KMS-11 (cell line): ENCODE results near the gene MAP3K9.

Experiments
- H2AFZ ChIP-seq: fragments of 200-600 bp; sonication (generic); 2 replicates; pipeline ENCODE4 v1.6.1; 2016; ENCODE audit warnings: antibody characterized with exemption, mixed run types, low read depth
- H3K27ac ChIP-seq: fragments of 200-600 bp; sonication (generic); 2 replicates; pipeline ENCODE4 v1.6.1; 2016; ENCODE audit warnings: mild to moderate bottlenecking, mixed run types
- H3K27me3 ChIP-seq: fragments of 200-600 bp; sonication (generic); 2 replicates; pipeline ENCODE4 v1.6.1; 2017; ENCODE audit warnings: mild to moderate bottlenecking, low read depth, mixed run types, moderate library complexity; ENCODE audit not compliant: insufficient read depth
- H3K36me3 ChIP-seq: fragments of 200-600 bp; sonication (generic); 2 replicates; pipeline ENCODE4 v1.6.1; 2017; ENCODE audit warnings: mild to moderate bottlenecking, mixed run types; ENCODE audit not compliant: insufficient read depth
- H3K4me1 ChIP-seq: fragments of 200-600 bp; sonication (generic); 2 replicates; pipeline ENCODE4 v1.6.1; 2016; ENCODE audit warnings: mild to moderate bottlenecking, low read depth, mixed run types; ENCODE audit not compliant: poor library complexity, severe bottlenecking
- H3K4me2 ChIP-seq: fragments of 200-600 bp; sonication (generic); 2 replicates; pipeline ENCODE4 v1.7.0; 2016; ENCODE audit warnings: mild to moderate bottlenecking, mixed run types
- H3K4me3 ChIP-seq: fragments of 200-600 bp; sonication (generic); IDR thresholded peaks from 2 replicates; pipeline ENCODE4 v1.6.1; 2017; ENCODE audit warnings: low read depth, low read length, mixed read lengths; ENCODE audit not compliant: insufficient read depth
- H3K79me2 ChIP-seq: fragments of 200-600 bp; sonication (generic); 2 replicates; pipeline ENCODE4 v1.6.1; 2016; ENCODE audit warnings: low read depth, mixed run types; ENCODE audit not compliant: insufficient read depth
- H3K9ac ChIP-seq: fragments of 200-600 bp; sonication (generic); 2 replicates; pipeline ENCODE4 v1.6.1; 2016; ENCODE audit warnings: mild to moderate bottlenecking, mixed run types
- H4K20me1 ChIP-seq: fragments of 200-600 bp; sonication (generic); 2 replicates; pipeline ENCODE4 v1.6.1; 2016; ENCODE audit warnings: mild to moderate bottlenecking, mixed run types; ENCODE audit not compliant: insufficient read depth
- CTCF ChIP-seq: fragments of 200-600 bp; sonication (generic); conservative IDR thresholded peaks from 2 replicates; pipeline ENCODE4 v1.6.1; 2017; ENCODE audit warnings: low read depth, mild to moderate bottlenecking, antibody characterized with exemption, low read length, moderate library complexity, mixed read lengths

The MAP3K9 gene

GRCh38 chr14:70803321-70804310 lies 5.7 kb downstream of the MAP3K9 start:
- Histone ChIP-seq H3K79me2 (no peaks in the 10 kb centered on the region), H4K20me1 (no peaks in the 10 kb centered on the region), H2AFZ (no peak overlapping the region), H3K27ac (no peak overlapping the region), H3K9ac (no peak overlapping the region), H3K4me2 (no peak overlapping the region), H3K4me1 (no peaks in the 10 kb centered on the region), H3K36me3 (no peaks in the 10 kb centered on the region), H3K27me3 (no peaks in the 10 kb centered on the region), H3K4me3 (no peak overlapping the region)
- no peak for TF ChIP-seq CTCF

GRCh38 chr14:70802379-70802778 lies 6.9 kb downstream of the MAP3K9 start:
- TF ChIP-seq CTCF: no peak
- Histone ChIP-seq H2AFZ (no peak overlapping the region), H3K4me1 (no peaks in the 10 kb centered on the region), H3K27me3 (no peaks in the 10 kb centered on the region), H3K4me2 (no peak overlapping the region), H3K4me3 (no peak overlapping the region), H3K36me3 (no peaks in the 10 kb centered on the region), H3K79me2 (no peaks in the 10 kb centered on the region), H3K9ac (no peak overlapping the region), H3K27ac (no peak overlapping the region), H4K20me1 (no peaks in the 10 kb centered on the region)

DNA sequence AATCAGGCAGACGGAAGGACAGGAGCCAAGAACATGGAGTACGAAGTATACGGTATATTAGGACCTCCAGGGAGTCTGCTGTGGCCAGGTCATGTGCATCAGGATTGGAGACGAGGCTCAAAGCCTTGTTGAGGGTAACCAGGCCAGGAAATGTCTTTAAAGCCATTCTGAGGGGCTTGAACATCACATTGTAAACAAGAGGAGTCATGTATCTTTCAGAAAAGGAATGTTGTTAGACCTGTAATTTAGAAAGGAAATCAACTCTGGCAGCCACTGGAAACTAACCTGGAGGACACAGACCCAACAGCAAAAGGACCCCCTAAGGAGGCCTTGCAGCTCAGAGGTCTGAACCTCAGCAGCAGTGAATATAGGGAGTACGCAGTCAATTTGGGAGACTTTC lies 7.5 kb downstream of the MAP3K9 start:
- H3K4me2 ChIP-seq: no peak overlapping the region
- H2AFZ ChIP-seq: no peak overlapping the region
- TF ChIP-seq CTCF: no peak
- no peaks in the 10 kb centered on the region for H3K36me3 ChIP-seq
- no peaks in the 10 kb centered on the region for H3K27me3 ChIP-seq
- H3K9ac ChIP-seq: no peak overlapping the region
- H3K4me3 ChIP-seq: no peak overlapping the region
- H4K20me1 ChIP-seq: no peaks in the 10 kb centered on the region
- no peaks in the 10 kb centered on the region for H3K79me2 ChIP-seq
- H3K4me1 ChIP-seq: no peaks in the 10 kb centered on the region
- no peak overlapping the region for H3K27ac ChIP-seq

GRCh38 chr14:70796551-70796950 lies 12.8 kb downstream of the MAP3K9 start:
- Histone ChIP-seq H3K36me3 (no peaks in the 10 kb centered on the region), H3K4me1 (no peaks in the 10 kb centered on the region)

More at GRCh38 chr14:70796551-70796950, 12.8 kb downstream of the MAP3K9 start:
- no peaks in the 10 kb centered on the region for H3K79me2 ChIP-seq
- H4K20me1 ChIP-seq: no peaks in the 10 kb centered on the region
- no peak overlapping the region for H3K4me2 ChIP-seq
- no peak overlapping the region for H2AFZ ChIP-seq
- no peak for TF ChIP-seq CTCF
- no peak overlapping the region for H3K4me3 ChIP-seq
- H3K27ac ChIP-seq: no peak overlapping the region
- H3K9ac ChIP-seq: no peak overlapping the region
- H3K27me3 ChIP-seq: no peaks in the 10 kb centered on the region
